Kidney capillary endothelial cell (primary cell): ENCODE data around the gene PLAU.

Experiments
- DNase-seq: peaks from one replicate; pipeline ENCODE4 v3.0.0-alpha.2; 2018; ENCODE audit warnings: low spot score

PLAU gene

GRCh38 chr10:73910764-73911552 is at the start of gene PLAU:
PLAU (plus strand) TSS chr10:73911132; CDS start chr10:73911556, 424 bp downstream.
- DNase-seq: peak; percentile 48

GRCh38 chr10:73862011-73862410 is 48.9 kb upstream of the PLAU start:
- DNase-seq: no peak

DNA sequence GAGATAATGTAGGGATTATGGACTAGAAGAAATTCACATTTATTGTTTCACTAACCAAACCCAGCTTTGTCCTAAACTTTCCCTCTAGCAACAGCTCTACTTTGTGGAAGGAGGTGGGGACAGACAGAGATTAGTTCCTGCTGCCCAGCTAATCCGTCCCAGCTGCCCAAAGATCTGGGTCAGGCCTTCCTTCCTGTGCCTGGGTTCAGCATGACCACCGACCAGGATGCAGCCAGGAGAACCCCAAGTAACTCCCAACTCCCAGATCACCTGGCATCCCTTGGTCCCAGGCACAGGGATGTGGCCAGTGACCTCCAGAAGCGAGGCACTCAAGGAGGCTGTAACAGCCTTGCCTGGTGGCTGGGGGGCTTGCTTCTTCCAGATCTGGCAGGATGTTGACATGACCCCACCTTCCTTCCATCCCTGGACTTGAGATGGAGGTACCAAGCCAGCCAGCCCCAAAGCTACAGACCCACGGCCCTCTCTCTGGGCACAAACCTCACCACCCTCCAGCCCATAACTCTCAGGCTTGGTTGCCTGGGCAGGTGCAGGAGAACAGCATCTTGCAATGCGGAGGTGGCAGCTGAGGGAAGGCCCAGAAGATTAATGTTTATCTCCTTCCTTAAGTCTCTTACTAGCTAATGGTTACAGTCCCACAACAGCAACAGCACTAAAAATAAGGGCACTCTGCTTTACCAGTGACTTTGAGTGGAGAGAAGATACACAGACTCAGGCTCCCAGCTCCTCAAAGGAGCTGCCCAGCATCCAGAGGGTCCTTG is 47.7 kb upstream of the PLAU start:
- no peak for DNase-seq

DNA sequence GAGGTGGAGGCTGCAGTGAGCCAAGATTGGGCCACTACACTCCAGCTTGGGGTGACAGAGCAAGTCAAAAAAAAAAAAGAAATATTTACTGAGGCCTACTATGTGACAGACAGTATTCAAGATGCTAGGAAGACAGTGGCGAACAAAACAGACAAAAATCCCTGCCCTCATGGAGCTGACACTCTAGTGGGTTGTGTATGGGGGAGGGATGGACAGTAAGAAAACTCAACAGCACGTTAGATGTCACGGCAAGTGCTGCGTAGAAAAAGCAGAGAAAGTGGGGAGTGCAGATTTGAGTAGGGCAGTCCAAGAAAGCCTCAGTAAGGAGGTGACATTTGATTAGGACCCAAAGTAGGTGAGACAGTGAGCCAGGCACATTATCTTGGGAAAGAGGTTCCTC is 46.7 kb upstream of the PLAU start:
- DNase-seq: no peak

DNA sequence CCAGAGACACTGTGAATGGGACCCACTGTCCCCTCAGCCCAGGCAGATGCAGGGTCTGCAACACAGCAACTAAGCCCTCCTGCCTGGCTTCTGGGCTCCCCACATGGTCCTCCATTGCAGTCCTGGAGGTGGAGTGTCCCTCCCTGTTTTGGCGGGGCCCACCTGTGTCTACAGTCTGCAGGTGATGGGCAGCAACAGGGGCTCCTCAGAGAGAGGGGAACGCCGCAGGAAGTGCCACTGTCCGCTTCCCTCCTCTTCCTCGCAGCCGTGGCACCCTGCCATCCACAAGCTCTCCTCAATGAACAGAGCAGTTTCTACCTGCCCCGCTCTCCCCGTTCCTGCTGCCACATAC is 45.8 kb upstream of the PLAU start:
- no peak for DNase-seq

GRCh38 chr10:73865459-73866442 is 45.2 kb upstream of the PLAU start:
- DNase-seq: no peak

- no peak for DNase-seq
These were observed 44.3 kb upstream of the PLAU start for GRCh38 chr10:73866621-73867020.

GRCh38 chr10:73867126-73867807 is 43.7 kb upstream of the PLAU start:
- DNase-seq: no peak

- DNase-seq: no peak
These were observed 42.9 kb upstream of the PLAU start for GRCh38 chr10:73867871-73868631.

GRCh38 chr10:73868655-73869195 is 42.2 kb upstream of the PLAU start:
- no peak for DNase-seq

DNA sequence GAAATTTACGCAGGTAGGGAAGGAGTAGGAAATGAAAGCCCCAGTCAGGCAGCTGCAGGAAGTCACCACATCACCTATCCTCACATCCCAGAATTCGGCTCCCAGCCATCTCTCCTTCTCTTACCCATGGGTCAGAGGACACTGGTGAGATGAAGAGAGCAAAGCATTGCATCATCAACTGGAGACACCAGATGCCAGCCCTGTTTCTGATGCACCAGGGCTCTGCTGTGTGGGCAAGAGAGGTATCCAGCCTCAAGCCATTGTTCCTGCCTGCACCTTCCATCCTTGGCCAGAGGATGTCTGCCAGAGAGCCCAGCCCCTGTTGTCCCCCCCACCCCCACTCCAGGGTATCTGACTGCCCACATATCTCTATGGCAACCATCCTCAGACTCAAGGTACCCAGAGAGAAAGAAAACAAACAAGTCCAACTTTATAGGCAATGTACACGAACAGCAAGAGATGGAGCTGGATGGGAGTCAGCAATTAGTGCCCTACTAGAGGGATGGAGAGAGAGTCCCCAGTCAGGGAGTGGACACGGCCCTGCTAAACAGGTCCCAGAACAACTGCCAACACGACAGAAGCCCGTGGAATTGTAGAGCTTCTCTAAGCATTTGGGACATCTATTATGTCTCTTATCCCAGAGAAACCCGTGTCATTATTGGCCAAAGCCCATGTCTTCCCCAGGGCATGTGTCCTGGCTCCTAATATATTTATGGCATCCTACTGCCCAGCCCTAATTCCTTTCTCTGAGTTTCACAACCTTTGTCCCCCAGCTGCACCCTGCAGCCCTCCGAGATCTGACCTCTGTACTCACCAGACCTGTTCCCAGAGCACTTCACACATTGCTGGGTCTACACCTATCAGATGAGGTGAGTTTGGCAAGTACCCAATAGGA is 39.4 kb upstream of the PLAU start:
- no peak for DNase-seq

GRCh38 chr10:73872190-73872710 is 38.7 kb upstream of the PLAU start:
- no peak for DNase-seq

GRCh38 chr10:73873142-73873837 is 37.6 kb upstream of the PLAU start:
- no peak for DNase-seq

DNA sequence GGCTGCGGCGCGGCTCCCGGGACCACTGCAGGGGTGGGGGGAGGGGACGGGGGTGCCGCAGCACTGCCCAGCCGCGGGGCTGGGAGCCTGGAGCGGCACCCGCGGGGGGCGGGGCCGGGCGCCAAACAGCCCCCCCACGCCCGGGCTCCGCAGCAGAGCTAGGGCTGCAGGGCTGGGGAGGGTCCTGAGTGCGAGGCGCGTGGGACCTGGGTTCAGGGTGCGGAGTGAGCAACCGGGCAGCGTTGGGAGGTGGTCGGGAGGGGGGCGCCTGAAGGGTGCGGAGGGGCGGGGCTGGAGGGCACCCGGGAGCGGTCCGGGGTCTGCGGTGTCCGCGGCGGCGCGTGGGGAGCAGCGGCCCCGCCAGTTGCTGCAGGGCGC is 37.1 kb upstream of the PLAU start:
- DNase-seq: no peak

GRCh38 chr10:73874267-73875138 is 36.4 kb upstream of the PLAU start, which contains the start of gene CAMK2G:
CAMK2G (minus strand) TSS chr10:73874555; CDS start chr10:73874461, 94 bp downstream.
- peak; percentile 53 for DNase-seq

- DNase-seq: no peak
These were observed 35.8 kb upstream of the PLAU start for GRCh38 chr10:73875139-73875475.

DNA sequence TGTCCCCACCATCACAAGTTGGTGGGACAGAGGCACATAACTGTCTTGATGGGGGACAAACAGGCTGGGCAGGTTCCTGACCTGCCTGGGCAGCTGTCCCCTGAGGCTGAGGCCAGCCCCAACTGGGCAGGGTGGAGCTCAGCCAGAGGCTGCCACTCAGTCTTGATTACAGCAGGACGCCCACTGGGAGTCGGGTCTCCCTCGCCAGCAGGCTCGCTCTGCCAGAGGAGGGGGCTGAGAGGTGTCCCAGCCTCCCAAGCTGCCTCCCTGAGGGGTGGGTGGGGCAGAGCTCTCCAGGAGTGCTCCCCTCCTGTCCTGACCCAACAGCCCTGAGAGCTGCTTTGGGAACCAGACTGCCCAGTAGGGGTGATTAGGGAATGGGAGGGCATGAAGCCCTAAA is 34.8 kb upstream of the PLAU start:
- no peak for DNase-seq

DNA sequence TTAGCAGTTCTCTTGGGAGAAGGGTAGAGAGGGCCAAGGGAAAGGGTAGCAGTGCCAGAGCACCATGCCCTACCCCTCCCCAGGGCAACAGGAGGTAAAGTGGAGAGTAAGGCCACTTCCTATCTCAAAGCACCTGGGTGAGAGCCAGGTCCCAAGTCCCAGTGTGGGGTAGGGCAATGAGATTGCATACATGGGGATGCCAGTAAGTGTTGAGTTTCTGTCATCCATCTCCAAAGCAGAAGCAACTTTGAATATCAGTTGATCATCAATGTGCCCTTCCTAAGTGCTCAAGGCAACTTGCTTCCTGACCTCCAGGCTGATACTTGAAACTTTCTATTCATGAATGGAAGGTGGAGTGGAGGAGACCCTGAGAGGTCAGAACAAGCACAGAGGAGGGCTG is 34.4 kb upstream of the PLAU start:
- DNase-seq: no peak
